Right hindlimb (tissue), 1 donor: ENCODE results near the gene ADIPOQ.
"Not testable (repeated sequence)": the region's sequence is repeated elsewhere in the genome, so short reads cannot be mapped to it uniquely, and the experiment has no call there.

Source experiments
- DNase-seq: peaks from one replicate; pipeline ENCODE4 v3.0.0-alpha.2; 2018

ADIPOQ gene

DNA sequence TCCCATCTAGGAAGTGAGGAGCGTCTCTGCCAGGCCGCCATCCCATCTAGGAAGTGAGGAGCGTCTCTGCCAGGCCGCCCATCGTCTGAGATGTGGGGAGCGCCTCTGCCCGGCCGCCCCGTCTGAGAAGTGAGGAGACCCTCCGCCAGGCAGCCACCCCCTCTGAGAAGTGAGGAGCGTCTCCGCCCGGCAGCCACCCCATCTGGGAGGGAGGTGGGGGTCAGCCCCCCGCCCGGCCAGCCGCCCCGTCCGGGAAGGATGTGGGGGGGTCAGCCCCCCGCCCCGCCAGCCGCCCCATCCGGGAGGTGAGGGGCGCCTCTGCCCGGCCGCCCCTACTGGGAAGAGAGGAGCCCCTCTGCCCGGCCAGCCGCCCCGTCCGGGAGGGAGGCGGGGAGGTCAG is 31.3 kb downstream of the ADIPOQ start:
- not testable (repeated sequence) for DNase-seq

GRCh38 chr3:186874216-186874615 is 31.7 kb downstream of the ADIPOQ start:
- not testable (repeated sequence) for DNase-seq

DNA sequence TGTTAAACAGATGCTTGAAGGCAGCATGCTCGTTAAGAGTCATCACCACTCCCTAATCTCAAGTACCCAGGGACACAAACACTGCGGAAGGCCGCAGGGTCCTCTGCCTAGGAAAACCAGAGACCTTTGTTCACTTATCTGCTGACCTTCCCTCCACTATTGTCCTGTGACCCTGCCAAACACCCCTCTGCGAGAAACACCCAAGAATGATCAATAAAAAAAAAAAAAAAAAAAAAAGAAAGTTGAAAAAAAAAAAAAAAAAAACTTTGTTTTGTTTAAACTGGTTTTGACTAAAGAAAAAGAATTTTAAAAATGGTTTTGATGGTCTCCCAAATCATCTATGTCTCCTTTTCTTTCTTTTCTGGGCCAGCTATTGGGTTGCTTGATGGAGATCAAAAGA is 32.3 kb downstream of the ADIPOQ start:
- not testable (repeated sequence) for DNase-seq

DNA sequence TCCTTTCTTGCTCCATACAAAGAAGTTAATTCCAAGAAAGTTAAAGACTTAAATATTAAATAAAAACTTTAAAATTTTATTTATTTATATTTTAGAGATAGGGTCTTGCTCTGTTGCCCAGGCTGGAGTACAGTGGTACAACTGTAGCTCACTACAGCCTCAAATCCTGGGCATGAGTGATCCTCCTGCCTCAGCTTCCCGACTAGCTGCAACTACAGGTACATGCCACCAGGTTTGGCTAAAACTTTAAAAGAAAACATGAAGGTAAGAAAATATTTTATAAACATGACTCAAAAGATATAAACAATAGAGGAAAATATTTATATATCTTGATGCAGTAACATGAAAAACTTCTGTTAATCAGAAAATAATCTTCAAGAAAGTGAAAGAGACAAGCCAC is 33.2 kb downstream of the ADIPOQ start:
- DNase-seq = no peak

GRCh38 chr3:186879781-186880180 is 37.3 kb downstream of the ADIPOQ start:
- no peak for DNase-seq

DNA sequence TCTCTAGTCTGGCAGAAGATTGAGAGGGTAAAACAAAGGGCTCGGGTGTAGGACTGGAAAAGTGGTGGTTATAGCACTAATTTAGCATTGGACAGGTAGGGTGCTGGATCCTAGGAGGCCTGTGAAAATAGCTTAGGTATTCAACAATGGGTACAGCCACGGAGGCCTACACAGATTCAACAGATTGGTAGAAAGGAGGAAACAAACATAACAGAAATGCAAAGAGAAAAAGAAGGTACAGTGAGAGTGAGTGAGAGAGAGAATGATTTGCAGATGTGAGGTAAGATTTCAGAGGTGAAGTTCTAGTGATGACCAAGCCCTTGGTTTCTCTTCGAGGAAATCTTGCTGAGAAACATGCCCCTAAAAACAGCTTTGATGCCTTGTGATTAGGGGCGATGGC is 37.9 kb downstream of the ADIPOQ start:
- DNase-seq = no peak

GRCh38 chr3:186882150-186882524 is 39.6 kb downstream of the ADIPOQ start:
- DNase-seq = no peak

GRCh38 chr3:186882881-186883685 is 40.6 kb downstream of the ADIPOQ start:
- no peak for DNase-seq

- DNase-seq = no peak
These were observed 41.2 kb downstream of the ADIPOQ start for GRCh38 chr3:186883686-186884058.

- DNase-seq = not testable (repeated sequence)
These were observed 42.4 kb downstream of the ADIPOQ start for GRCh38 chr3:186884868-186885267.

DNA sequence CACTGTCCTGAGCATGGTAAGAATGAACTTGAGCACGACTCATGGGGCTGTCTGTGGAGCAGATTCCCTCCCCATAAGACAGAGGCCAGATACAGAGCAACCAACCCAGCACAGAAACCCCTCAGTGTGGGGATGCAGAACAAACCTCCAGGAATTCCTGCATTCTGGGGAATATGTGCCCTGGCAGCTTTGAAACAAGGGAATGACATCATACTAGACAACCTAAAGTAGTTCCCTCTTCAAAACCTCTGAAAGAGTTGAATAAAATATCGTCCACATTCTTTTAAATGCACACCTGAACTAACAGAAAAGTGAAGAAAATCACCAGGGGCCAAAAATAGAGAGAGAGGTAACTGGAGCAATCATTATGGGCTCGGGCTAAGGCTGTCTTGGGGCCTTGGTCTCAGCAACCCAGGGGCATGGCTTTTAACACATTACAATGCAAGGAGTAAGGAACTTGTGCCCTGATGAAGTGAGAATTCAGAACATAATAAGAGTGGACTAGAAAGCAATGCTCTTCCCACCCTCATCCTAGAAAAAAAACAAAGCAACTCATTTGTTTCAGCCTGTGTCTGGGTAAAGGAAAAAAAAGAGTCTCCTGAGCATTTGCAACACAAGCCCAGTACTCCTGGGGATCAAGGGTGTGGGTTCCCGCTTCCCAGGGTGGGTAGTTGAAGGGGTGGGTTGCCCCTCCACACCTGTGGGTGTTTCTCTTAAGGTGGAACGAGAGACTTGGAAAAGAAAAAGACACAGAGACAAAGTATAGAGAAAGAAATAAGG is 43.9 kb downstream of the ADIPOQ start:
- DNase-seq = no peak

DNA sequence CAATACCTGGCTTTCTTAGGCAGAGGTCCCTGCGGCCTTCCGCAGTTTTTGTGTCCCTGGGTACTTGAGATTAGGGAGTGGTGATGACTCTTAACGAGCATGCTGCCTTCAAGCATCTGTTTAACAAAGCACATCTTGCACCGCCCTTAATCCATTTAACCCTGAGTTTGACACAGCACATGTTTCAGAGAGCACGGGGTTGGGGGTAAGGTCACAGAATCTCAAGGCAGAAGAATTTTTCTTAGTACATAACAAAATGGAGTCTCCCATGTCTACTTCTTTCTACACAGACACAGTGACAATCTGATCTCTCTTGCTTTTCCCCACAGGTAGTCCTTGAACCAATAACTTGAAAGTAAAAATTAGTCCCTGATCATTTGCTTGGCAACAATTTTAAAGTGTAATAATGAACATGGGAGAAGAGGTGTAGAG is 45.0 kb downstream of the ADIPOQ start:
- DNase-seq = not testable (repeated sequence)

DNA sequence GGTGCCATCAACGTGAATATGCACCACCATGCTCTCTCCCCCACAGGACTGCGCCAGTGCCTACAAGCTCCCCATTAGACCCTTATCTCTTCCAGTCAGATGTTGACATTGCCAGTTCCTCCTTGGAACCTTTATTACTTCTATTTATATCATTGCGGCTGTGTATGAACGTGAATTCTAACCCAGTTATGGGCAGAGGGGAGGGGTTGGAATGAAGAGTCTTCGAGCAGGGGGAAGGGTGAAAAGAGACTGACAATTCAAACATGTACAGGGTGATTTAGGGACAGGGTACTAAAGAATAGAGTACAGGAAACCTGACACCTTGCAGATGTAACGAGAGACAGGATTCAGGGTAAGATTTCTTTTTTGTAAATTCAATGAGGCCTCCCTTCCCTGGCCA is 46.1 kb downstream of the ADIPOQ start:
- DNase-seq = no peak

DNA sequence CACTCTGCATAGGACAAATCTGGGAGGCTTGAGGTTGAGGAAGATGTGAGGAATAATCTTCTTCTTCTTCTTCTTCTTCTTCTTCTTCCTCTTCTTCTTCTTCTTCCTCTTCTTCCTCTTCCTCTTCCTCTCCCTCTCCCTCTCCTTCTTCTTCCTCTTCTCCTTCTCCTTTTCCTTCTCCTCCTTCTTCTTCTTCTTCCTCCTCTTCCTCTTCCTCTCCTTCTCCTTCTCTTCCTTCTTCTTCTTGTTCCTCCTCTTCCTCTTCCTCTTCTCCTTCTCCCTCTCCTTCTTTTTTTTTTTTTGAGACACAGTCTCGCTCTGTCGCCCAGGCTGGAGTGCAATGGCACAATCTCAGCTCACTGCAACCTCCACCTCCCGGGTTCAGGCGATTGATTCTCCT is 47.2 kb downstream of the ADIPOQ start:
- DNase-seq = not testable (repeated sequence)

DNA sequence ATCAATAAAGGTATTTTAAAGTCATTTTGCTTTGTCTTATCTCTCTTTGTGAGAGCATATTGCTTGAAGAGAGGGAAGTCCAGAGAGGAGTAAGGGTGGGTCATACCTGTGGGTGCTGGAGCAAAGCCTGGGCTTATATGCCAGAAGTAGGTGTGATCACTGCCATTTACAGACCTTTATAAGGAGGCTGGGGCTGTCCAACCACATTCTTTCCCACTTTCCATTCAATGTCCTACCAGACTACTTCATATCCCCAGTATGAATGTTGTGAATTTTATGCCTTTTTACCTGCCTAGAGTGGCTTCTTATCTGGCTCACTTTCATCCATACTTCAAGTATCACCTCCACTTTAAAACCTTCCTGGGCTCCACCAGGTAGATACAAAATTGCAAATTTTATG is 48.4 kb downstream of the ADIPOQ start:
- DNase-seq = no peak

- DNase-seq = not testable (repeated sequence)
These were observed 50.6 kb downstream of the ADIPOQ start for GRCh38 chr3:186893071-186893470.

DNA sequence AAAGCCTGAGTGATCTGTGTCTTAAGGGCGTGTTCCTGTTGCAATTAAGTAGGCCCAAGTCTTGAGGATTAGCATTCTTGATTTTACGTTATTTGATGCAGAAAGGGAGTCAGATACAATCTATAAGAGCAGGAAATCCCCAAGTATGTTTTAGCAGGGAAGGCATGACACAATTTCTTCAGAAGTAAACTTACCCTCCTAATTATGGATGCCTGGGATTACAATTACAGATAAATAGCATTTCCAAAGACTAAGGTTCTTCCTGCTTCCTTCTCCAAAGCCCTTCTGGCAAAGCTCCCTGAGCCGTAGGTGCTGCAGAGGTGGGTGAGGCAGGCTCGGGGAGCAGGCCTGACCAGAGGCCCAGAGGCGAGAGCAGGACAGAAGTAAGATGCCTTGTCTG is 52.9 kb downstream of the ADIPOQ start:
- DNase-seq = no peak

- no peak for DNase-seq
These were observed 53.5 kb downstream of the ADIPOQ start for GRCh38 chr3:186896006-186896405.

GRCh38 chr3:186896875-186897274 is 54.4 kb downstream of the ADIPOQ start:
- no peak for DNase-seq

DNA sequence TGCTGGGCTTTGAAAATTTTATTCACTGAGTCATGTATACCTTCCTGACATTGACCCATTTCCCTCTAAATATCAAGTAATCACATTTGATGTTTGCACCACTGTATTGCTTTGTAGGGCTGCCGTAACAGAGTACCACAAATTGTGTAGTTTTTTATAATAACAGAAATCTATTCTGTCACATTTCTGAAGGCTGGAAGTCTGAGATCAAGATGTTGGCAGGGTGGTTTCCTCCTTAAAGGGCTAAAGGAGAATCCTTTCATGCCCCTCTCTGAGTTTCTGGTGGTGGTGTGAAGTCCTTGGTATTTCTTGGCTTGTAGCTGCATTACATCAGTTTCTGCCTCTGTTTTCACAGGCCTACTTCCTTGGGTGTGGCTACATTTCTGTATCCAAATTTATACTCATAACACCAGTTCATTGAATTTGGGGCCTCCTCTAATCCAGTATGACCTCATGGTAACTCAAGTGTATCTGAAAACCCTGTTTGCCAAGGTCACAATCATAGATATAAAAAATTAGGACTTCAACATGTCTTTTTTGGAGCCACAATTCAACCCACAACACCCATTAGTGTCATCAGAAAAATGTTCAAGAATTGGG is 58.7 kb downstream of the ADIPOQ start:
- DNase-seq = no peak

GRCh38 chr3:186902154-186902553 is 59.6 kb downstream of the ADIPOQ start:
- no peak for DNase-seq

- no peak for DNase-seq
These were observed 60.2 kb downstream of the ADIPOQ start for GRCh38 chr3:186902713-186903112.

GRCh38 chr3:186903676-186904075 is 61.2 kb downstream of the ADIPOQ start:
- not testable (repeated sequence) for DNase-seq

- not testable (repeated sequence) for DNase-seq
These were observed 64.6 kb downstream of the ADIPOQ start for GRCh38 chr3:186907075-186907474.
